ENCODE results near the gene MYL2. TPM values are rescaled to one million over a fixed set of nuclear protein-coding genes. Genes with fewer than 3 reads are reported as not detected.

MYL2 gene
- total RNA-seq, 1 experiment from 2014 or later: not detected

DNA sequence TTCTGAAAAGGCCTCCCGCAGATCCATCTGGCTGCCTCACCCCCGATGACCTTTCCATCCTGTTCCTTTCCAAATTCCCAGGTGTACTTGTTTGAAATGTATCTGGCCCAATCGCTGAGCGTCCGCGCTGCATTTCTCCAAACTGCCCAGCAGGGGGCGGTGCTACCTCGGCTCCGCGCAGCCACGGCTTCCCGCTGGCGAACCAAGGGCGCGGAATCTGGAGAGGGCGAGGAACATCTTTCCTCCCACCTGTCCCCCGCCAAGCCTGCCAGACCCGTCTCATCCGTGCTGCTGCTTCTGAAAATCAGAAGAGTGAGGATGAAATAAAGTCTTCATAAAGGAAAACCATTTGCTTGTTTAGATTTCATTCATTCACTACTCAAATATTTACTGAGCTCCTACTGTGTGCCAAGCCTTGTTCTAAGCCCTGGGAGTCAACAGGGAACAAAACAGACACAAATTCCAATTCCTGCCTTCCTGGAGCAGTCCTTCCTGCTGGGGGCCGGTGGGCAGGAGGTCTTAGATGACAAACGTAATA, 16.8 kb upstream of the MYL2 start:
- TF ChIP-seq, protein P1, sequence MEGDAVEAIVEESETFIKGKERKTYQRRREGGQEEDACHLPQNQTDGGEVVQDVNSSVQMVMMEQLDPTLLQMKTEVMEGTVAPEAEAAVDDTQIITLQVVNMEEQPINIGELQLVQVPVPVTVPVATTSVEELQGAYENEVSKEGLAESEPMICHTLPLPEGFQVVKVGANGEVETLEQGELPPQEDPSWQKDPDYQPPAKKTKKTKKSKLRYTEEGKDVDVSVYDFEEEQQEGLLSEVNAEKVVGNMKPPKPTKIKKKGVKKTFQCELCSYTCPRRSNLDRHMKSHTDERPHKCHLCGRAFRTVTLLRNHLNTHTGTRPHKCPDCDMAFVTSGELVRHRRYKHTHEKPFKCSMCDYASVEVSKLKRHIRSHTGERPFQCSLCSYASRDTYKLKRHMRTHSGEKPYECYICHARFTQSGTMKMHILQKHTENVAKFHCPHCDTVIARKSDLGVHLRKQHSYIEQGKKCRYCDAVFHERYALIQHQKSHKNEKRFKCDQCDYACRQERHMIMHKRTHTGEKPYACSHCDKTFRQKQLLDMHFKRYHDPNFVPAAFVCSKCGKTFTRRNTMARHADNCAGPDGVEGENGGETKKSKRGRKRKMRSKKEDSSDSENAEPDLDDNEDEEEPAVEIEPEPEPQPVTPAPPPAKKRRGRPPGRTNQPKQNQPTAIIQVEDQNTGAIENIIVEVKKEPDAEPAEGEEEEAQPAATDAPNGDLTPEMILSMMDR (IDR thresholded peaks at IDR 0.05; ENCODE audit: unreplicated experiment): peak; percentile 96
- intact Hi-C loops (cut with micrococcal nuclease; ENCODE audit: unreplicated experiment): loop anchor here (2.0 to 5.0 kb wide), 2 partner anchors 362 to 375 kb away; no protein-coding TSS in a partner anchor
- Mint-ChIP-seq H3K4me1 (ENCODE audit: low read depth, unreplicated experiment) (peaks cover 10% of the 10 kb centered on the region), H3K4me3 (ENCODE audit: low read depth, unreplicated experiment) (no peak overlapping the region), H3K9me3 (ENCODE audit: low read depth, unreplicated experiment) (no peaks in the 10 kb centered on the region), H3K27ac (ENCODE audit: unreplicated experiment) (no peak overlapping the region), H3K27me3 (ENCODE audit: unreplicated experiment) (peaks cover 37% of the 10 kb centered on the region), H3K36me3 (ENCODE audit: insufficient read depth, unreplicated experiment) (no peaks in the 10 kb centered on the region)
- peak; percentile 67 for DNase-seq
- CTCF ChIA-PET: interaction anchor here (0.7 to 1.3 kb wide), 2 partner anchors 361 to 362 kb away, joined by 3 to 4 read pairs; no protein-coding TSS in a partner anchor
- no TSS peak for BruUV-seq (replicated peaks)

DNA sequence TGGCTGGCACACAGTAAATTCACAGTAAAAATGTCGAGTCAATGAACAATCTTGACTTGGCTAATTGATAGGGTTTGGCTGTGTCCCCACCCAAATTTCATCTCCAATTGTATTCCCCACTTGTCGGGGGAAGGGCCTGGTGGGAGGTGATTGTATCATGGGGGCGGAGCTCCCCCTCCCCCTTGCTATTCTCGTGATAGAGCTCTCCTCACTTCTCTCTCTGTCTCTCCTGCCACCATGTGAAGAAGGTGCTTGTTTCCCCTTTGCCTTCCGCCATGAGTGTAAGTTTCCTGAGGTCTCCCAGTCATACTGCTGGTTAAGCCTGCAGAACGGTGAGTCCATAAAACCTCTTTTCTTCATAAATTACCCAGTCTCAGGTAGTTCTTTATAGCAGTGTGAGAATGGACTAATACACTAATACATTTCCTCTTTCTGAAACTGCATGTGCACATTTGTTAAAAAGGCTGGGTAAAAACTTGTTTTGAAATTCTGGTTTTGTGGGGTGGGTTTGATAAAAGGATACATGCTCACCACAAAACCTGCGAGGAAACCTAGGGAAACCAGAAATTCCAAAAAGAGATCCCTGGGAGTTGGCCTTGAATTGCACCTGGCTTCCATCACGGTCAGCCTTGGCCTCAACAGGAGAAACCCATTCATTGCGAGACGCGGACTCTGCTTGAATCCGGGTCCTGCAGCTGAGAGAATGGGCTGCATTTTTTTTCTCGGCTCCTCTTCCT, 16.2 kb upstream of the MYL2 start:
- TF ChIP-seq, protein P1 (IDR thresholded peaks at IDR 0.05; ENCODE audit: unreplicated experiment): no peak
- no peak for DNase-seq
- H3K9me3 Mint-ChIP-seq (ENCODE audit: low read depth, unreplicated experiment): no peaks in the 10 kb centered on the region
- H3K4me3 Mint-ChIP-seq (ENCODE audit: low read depth, unreplicated experiment): no peak overlapping the region
- intact Hi-C loops (cut with micrococcal nuclease; ENCODE audit: unreplicated experiment): loop anchor here (2.0 to 5.0 kb wide), 2 partner anchors 362 to 376 kb away; no protein-coding TSS in a partner anchor
- H3K27ac Mint-ChIP-seq (ENCODE audit: unreplicated experiment): no peak overlapping the region
- CTCF ChIA-PET: no interaction called here
- BruUV-seq (replicated peaks): no TSS peak
- peaks cover 10% of the 10 kb centered on the region for H3K4me1 Mint-ChIP-seq (ENCODE audit: low read depth, unreplicated experiment)
- no peaks in the 10 kb centered on the region for H3K36me3 Mint-ChIP-seq (ENCODE audit: insufficient read depth, unreplicated experiment)
- peaks cover 31% of the 10 kb centered on the region for H3K27me3 Mint-ChIP-seq (ENCODE audit: unreplicated experiment)

DNA sequence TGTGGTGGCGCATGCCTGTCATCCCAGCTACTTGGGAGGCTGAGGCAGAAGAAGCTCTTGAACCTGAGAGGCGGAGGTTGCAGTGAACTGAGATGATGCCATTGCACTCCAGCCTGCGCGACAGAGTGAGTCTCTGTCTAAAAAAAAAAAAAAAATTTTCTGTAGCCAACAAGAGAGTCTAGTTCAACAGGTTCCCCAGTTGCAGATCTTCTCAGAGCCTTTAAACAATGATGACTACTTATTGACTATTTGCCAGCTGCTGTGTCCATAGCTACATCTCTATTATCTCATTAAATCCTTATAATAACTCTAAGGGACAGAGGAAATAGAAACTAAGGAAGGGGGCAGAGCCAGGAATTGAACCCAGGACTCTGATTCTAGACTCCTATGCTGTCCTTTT, 15.2 kb upstream of the MYL2 start:
- Mint-ChIP-seq H3K9me3 (ENCODE audit: low read depth, unreplicated experiment) (no peaks in the 10 kb centered on the region), H3K4me1 (ENCODE audit: low read depth, unreplicated experiment) (peaks cover 10% of the 10 kb centered on the region), H3K27ac (ENCODE audit: unreplicated experiment) (no peak overlapping the region), H3K4me3 (ENCODE audit: low read depth, unreplicated experiment) (no peak overlapping the region), H3K27me3 (ENCODE audit: unreplicated experiment) (peaks cover 25% of the 10 kb centered on the region), H3K36me3 (ENCODE audit: insufficient read depth, unreplicated experiment) (no peaks in the 10 kb centered on the region)
- no peak for DNase-seq
- intact Hi-C loops (cut with micrococcal nuclease; ENCODE audit: unreplicated experiment): loop anchor here (5.0 kb wide), 1 partner anchor 377 kb away; no protein-coding TSS in a partner anchor
- CTCF ChIA-PET: interaction anchor here (0.7 kb wide), 1 partner anchor 432 kb away, joined by 3 read pairs; no protein-coding TSS in a partner anchor
- TF ChIP-seq, protein P1 (IDR thresholded peaks at IDR 0.05; ENCODE audit: unreplicated experiment): no peak
- BruUV-seq (replicated peaks): no TSS peak

DNA sequence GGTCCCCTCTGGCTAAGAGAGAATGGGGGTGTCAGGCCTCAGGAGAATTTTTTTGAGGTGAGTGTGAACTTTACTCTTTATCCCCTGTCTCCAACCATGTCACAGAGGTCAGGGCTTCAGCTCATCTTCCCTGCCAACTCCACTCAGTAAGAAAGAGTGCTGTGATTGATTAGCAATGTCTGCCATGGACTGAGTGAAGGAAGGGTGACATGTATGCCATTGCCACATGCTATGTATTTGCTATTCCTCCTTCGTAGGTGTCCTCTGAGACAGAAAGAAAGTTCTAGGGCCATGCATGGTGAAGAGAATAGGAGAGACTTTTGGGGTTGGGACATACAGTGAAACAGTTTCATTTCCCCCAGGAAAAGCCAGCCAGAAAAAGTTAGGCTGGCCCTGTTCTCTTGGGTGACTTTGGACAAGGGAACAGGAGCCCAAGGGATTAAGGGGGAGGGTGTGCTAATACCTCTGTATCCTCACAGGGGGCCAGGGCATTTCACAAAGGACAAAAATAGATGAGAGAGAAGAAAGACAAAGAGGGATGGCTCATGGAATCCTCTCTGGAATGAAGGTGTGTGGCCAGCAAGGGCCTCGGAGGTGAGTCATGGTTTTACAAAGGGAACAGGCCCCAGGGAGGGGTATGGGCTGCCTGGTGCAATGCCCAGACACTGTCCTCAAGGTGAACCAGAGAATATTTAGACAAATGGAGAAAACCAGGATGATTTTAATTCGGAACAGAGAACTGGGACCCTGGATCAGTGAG, 13.9 kb upstream of the MYL2 start:
- TF ChIP-seq, protein P1 (IDR thresholded peaks at IDR 0.05; ENCODE audit: unreplicated experiment): no peak
- peaks cover 25% of the 10 kb centered on the region for H3K27me3 Mint-ChIP-seq (ENCODE audit: unreplicated experiment)
- intact Hi-C loops (cut with micrococcal nuclease; ENCODE audit: unreplicated experiment): no loop called here
- H3K27ac Mint-ChIP-seq (ENCODE audit: unreplicated experiment): no peak overlapping the region
- no peaks in the 10 kb centered on the region for H3K36me3 Mint-ChIP-seq (ENCODE audit: insufficient read depth, unreplicated experiment)
- peak; percentile 22 for DNase-seq
- H3K4me3 Mint-ChIP-seq (ENCODE audit: low read depth, unreplicated experiment): no peak overlapping the region
- peaks cover 10% of the 10 kb centered on the region for H3K4me1 Mint-ChIP-seq (ENCODE audit: low read depth, unreplicated experiment)
- BruUV-seq (replicated peaks): no TSS peak
- H3K9me3 Mint-ChIP-seq (ENCODE audit: low read depth, unreplicated experiment): no peaks in the 10 kb centered on the region
- CTCF ChIA-PET: no interaction called here
